Osteocyte (in vitro differentiated cells): Measurements from ENCODE around the gene RAPSN. TPM values are rescaled to one million over a fixed set of nuclear protein-coding genes. Genes with fewer than 3 reads are reported as not detected.

Experiments
- DNase-seq: peaks from one replicate; pipeline ENCODE4 v3.0.0; 2021; ENCODE audit warnings: mixed read lengths; ENCODE audit not compliant: unreplicated experiment; ENCODE audit errors: extremely low spot score
- H3K27ac Mint-ChIP-seq: one replicate; pipeline ENCODE4 v1.8.0; 2021; ENCODE audit warnings: mild to moderate bottlenecking, mixed read lengths; ENCODE audit not compliant: unreplicated experiment
- H3K27me3 Mint-ChIP-seq: one replicate; pipeline ENCODE4 v1.8.0; 2021; ENCODE audit warnings: mixed read lengths; ENCODE audit not compliant: unreplicated experiment
- H3K36me3 Mint-ChIP-seq: one replicate; pipeline ENCODE4 v1.8.0; 2021; ENCODE audit warnings: mixed read lengths; ENCODE audit not compliant: unreplicated experiment
- H3K4me1 Mint-ChIP-seq: one replicate; pipeline ENCODE4 v1.8.0; 2021; ENCODE audit warnings: mixed read lengths; ENCODE audit not compliant: unreplicated experiment
- H3K4me3 Mint-ChIP-seq: one replicate; pipeline ENCODE4 v1.8.0; 2021; ENCODE audit warnings: mild to moderate bottlenecking, moderate library complexity, mixed read lengths; ENCODE audit not compliant: unreplicated experiment
- H3K9me3 Mint-ChIP-seq: one replicate; pipeline ENCODE4 v1.8.0; 2021; ENCODE audit warnings: mixed read lengths; ENCODE audit not compliant: unreplicated experiment
- CTCF ChIP-seq: fragments of 200-600 bp; sonication (generic); IDR thresholded peaks from 2 replicates; pipeline ENCODE4 v1.5.0; 2021; ENCODE audit warnings: antibody characterized with exemption, mild to moderate bottlenecking, moderate library complexity
- total RNA-seq: library from RNA; stranded (reverse); gene quantifications from 2 replicates; pipeline ENCODE4 v1.2.1, GENCODE V29; 2021

Gene RAPSN
- total RNA-seq, 1 donor from 2014 or later: 0.24 TPM

- Mint-ChIP-seq H3K9me3 (no peaks in the 10 kb centered on the region), H3K4me3 (peak overlapping the region; percentile 98), H3K27me3 (no peaks in the 10 kb centered on the region), H3K36me3 (peaks cover 6% of the 10 kb centered on the region), H3K27ac (peak overlapping the region; percentile 98), H3K4me1 (peaks cover 27% of the 10 kb centered on the region)
- no peak for TF ChIP-seq CTCF
- DNase-seq: peak; percentile 89
Observed at GRCh38 chr11:47408598-47409439, 40.1 kb downstream of the RAPSN start.

GRCh38 chr11:47407746-47408590 lies 41.0 kb downstream of the RAPSN start, which contains the start of gene SLC39A13:
TSS of gene SLC39A13 (plus strand) at chr11:47408590. CDS start at chr11:47410095, 1,505 bp downstream.
- H3K27ac Mint-ChIP-seq: peak within 1 kb of the TSS; percentile 98
- peak; percentile 99 for DNase-seq
- peak; percentile 92 for TF ChIP-seq CTCF
- no peaks in the 10 kb centered on the region for H3K9me3 Mint-ChIP-seq
- no peaks in the 10 kb centered on the region for H3K27me3 Mint-ChIP-seq
- peak within 1 kb of the TSS; percentile 98 for H3K4me3 Mint-ChIP-seq
- peaks cover 20% of the 10 kb centered on the region for H3K4me1 Mint-ChIP-seq
- H3K36me3 Mint-ChIP-seq: no peaks in the 10 kb centered on the region

GRCh38 chr11:47406896-47407745 lies 41.8 kb downstream of the RAPSN start:
- TF ChIP-seq CTCF: no peak
- Mint-ChIP-seq H3K4me3 (peak overlapping the region; percentile 84), H3K4me1 (peaks cover 20% of the 10 kb centered on the region), H3K9me3 (no peaks in the 10 kb centered on the region), H3K27ac (peak overlapping the region; percentile 96), H3K27me3 (no peaks in the 10 kb centered on the region), H3K36me3 (no peaks in the 10 kb centered on the region)
- no peak for DNase-seq

GRCh38 chr11:47403571-47403970 lies 45.4 kb downstream of the RAPSN start:
- no peak for DNase-seq
- no peak overlapping the region for H3K4me3 Mint-ChIP-seq
- no peak for TF ChIP-seq CTCF
- H3K36me3 Mint-ChIP-seq: no peaks in the 10 kb centered on the region
- no peaks in the 10 kb centered on the region for H3K9me3 Mint-ChIP-seq
- H3K27me3 Mint-ChIP-seq: no peaks in the 10 kb centered on the region
- peaks cover 19% of the 10 kb centered on the region for H3K4me1 Mint-ChIP-seq
- H3K27ac Mint-ChIP-seq: no peak overlapping the region
